Astrocyte of the spinal cord (primary cell): ENCODE measurements around the gene HSD11B1L.
"Not testable (repeated sequence)": the region's sequence is repeated elsewhere in the genome, so short reads cannot be mapped to it uniquely, and the experiment has no call there.

Source experiments
- DNase-seq: peaks from one replicate; pipeline ENCODE4 v3.0.0; 2011; ENCODE audit warnings: low read depth, low spot score
- H3K4me3 ChIP-seq: 2 replicates; pipeline ENCODE4 v1.5.1; 2011; ENCODE audit warnings: low read depth, mild to moderate bottlenecking, low read length, moderate library complexity
- in situ Hi-C: cut with HindIII; loops from 2 replicates; pipeline ENCODE4 v1.10.0; 2017; ENCODE audit warnings: low sequenced_read_pairs
- TF ChIP-seq, protein P1 (sequence below): IDR thresholded peaks from 2 replicates; pipeline ENCODE4 v1.5.1; 2012; ENCODE audit warnings: low read depth, mild to moderate bottlenecking, low read length, inconsistent platforms

Gene HSD11B1L

DNA sequence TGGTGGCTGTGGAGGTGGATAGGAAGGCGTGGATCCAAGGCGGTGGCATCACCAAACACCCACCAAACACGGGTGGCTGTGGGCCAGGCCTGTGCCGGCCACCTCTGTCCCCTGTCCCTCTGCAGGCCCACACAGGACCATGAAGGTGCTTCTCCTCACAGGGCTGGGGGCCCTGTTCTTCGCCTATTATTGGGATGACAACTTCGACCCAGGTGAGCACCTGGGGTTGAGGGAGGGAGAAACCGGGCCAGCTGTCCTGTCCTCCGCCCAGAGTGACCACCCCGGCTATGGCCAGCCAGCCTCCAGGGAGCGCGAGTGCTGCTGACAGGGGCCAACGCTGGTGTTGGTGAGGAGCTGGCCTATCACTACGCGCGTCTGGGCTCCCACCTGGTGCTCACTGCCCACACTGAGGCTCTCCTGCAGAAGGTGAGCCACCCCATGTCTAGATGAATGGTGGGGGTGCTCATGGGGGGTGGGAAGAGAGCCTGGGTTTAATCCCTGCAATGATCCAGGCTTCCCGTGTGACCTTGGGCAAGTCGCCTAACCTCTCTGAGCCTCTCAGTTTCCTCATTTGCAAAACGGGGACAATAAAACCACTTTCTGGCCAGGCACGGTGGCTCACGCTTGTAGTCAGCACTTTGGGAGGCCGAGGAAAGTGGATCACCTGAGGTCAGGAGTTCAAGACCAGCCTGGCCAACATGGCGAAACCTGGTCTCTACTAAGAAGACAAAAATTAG lies 4.0 kb downstream of the HSD11B1L start:
- DNase-seq = no peak
- TF ChIP-seq, protein P1, sequence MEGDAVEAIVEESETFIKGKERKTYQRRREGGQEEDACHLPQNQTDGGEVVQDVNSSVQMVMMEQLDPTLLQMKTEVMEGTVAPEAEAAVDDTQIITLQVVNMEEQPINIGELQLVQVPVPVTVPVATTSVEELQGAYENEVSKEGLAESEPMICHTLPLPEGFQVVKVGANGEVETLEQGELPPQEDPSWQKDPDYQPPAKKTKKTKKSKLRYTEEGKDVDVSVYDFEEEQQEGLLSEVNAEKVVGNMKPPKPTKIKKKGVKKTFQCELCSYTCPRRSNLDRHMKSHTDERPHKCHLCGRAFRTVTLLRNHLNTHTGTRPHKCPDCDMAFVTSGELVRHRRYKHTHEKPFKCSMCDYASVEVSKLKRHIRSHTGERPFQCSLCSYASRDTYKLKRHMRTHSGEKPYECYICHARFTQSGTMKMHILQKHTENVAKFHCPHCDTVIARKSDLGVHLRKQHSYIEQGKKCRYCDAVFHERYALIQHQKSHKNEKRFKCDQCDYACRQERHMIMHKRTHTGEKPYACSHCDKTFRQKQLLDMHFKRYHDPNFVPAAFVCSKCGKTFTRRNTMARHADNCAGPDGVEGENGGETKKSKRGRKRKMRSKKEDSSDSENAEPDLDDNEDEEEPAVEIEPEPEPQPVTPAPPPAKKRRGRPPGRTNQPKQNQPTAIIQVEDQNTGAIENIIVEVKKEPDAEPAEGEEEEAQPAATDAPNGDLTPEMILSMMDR = no peak
- no peak overlapping the region for H3K4me3 ChIP-seq
- in situ Hi-C loops = no loop called here

- no peak for DNase-seq
- H3K4me3 ChIP-seq = peak overlapping the region; percentile 41
- in situ Hi-C loops = no loop called here
- TF ChIP-seq, protein P1 = no peak
These were observed 5.5 kb downstream of the HSD11B1L start for GRCh38 chr19:5686326-5686646.

- peak overlapping the region; percentile 41 for H3K4me3 ChIP-seq
- peak; percentile 91 for DNase-seq
- in situ Hi-C loops = no loop called here
- TF ChIP-seq, protein P1 = peak; percentile 85
These were observed 6.0 kb downstream of the HSD11B1L start for GRCh38 chr19:5686647-5687359.

DNA sequence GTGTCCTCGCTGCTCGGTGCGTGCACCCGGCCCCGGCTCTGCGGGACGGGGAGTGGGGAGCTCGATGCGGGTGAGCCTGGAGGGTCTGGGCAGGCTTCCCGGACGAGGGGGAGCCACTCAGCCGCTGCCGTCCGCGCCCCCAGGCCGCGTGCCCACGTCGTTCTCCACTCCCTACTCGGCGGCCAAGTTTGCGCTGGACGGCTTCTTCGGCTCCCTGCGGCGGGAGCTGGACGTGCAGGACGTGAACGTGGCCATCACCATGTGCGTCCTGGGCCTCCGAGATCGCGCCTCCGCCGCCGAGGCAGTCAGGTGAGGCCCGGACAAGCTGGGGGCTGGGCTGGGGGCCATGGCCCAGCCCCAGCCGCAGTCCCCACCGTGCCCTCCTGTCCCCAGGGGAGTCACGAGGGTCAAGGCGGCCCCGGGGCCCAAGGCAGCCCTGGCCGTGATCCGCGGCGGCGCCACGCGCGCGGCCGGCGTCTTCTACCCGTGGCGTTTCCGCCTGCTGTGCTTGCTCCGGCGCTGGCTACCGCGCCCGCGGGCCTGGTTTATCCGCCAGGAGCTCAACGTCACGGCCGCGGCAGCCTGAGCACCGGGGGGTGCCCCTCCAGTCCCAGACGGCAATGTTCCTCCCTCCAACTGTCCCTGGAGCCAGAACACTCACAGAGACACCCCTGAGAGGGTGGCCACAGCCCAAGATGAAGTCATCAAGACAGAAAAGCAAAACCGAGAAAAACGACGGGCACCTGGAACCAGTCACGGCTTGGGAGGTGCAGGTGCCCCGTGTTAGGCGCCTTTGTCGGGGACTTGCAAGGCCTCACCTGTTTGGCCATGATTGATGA lies 6.8 kb downstream of the HSD11B1L start:
- TF ChIP-seq, protein P1 = no peak
- peak overlapping the region; percentile 41 for H3K4me3 ChIP-seq
- DNase-seq = no peak
- in situ Hi-C loops = no loop called here

DNA sequence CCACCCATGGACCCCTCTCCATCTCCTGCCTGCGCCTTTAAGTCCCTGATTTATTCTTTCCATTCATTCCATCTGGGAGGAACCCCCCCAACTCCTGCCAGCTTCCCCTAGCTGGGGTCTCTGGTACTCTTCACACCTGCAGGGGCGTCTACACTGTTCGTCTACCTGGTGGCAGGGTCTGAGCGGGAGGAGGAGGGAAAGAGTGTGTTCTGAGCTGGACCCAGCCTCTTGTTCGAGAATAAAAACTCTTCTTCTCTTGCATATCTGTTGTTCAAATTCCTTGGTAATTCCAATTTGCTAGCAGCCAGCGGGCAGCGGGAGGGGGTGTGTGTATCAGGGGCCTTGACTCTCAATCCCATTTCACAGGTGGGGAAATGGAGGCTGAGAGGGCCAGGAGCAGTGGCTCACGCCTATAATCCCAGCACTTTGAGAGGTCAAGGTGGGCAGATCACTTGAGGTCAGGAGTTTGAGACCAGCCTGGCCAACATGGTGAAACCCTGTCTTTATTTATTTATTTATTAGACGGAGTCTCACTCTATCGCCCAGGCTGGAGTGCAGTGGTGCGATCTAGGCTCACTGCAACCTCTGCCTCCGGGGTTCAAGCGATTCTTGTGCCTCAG lies 7.5 kb downstream of the HSD11B1L start:
- in situ Hi-C loops, H3K4me3 ChIP-seq: not testable (repeated sequence)

DNA sequence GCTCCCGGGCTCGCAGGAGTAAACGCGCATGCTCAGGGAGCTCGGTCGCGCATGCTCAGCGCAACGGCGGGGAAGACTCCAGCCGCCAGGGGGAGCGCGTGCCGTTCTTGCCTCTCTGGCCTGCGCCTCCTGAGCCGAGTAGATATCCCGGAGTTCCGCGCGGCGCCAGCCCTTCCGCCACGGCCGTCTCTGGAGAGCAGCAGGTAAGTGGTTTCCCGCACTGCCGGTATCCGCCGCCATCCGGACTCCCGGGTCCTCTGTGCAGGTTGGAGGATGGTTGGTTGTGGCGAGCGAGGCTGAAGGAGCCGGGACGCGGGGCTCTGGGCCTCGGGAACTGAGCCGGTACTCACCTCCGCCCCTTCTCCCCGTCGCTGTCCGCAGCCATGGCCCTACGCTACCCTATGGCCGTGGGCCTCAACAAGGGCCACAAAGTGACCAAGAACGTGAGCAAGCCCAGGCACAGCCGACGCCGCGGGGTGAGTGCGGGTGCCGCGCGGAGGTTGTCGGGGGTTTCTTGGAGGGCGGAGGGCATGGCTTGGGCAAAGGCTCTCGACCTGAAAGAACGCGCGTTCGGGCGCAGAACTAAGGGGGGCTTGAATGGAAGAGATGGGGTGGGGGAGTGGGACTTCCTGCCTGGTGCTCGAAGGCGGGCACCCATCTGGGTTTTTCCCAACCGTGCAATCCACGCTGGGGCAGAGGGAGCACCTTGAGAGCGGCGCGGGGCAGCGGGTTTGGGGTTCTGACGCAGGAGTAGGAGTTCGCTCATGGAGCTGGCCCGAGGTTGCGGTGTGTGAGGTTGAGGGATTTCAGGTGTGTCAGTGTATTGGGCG lies 9.5 kb downstream of the HSD11B1L start, which contains the start of gene RPL36:
TSS of gene RPL36 (plus strand) at position 171 of the 830 bp plus-strand sequence. CDS start at position 384, 213 bp downstream.
- in situ Hi-C loops = no loop called here
- peak within 1 kb of the TSS; percentile 99 for H3K4me3 ChIP-seq
- peak; percentile 97 for DNase-seq
- TF ChIP-seq, protein P1 = peak; percentile 99

More for the DNA sequence above, 7.5 kb downstream of the HSD11B1L start:
- DNase-seq = not testable (repeated sequence)
